ENCODE data around the gene FAM204A.

Gene FAM204A

DNA sequence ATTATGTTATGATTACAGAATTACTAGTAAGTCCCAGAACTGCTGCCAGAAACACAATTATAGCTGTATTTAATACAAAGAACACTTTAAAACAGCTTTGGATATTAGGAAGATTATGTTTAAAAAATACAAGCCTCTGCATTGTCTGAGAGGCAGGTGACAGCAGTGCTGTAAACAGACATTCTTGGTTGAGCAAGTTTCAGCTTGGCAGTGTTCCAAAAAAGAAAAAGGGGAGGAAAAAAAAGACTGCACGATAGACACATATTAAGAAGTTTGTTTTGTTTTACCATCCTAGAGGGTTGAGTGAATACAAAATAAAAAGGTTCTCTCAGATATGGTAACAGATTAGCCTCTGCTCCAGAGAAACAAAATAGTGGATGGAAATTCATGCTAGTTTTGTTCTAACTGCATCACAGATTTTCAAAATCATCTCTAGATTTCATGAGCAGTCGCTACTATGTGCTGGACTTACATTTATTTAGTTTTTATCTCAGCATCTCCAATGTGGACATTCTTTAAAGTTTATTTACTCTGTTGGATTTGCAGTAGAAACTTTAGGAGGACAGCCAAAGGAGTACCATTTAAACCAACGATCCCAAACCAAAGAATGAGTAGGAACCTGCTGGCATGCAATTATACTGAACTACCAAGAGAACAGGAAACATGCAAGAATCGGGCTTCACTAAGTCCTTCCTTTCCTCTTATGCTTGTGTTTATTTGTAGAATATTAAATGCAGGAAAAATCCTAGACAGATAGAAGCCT lies 9.0 kb downstream of the FAM204A start:
- no peak for DNase-seq (ENCODE audit: extremely low read depth, low read depth)
- TF ChIP-seq CTCF (IDR thresholded peaks at IDR 0.05; ENCODE audit: low read depth, low read length): no peak

DNA sequence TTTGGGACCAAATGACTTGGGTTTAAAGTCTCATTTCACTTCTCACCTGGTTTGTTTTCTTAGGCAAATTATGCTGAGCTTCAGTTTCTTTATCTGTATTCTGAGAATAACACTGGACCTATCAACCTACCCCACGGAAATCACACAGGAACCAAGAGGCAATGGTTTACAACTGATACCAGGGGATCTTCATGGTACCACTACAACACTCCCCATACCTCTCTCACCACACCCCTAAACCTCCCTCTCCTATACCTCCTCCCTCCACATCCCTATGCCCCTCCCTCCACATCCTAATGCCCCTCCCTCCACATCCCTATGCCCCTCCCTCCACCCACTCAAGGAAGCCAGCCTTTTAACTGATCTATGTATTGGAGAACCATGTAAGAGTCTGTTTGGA lies 9.9 kb downstream of the FAM204A start:
- no peak for TF ChIP-seq CTCF (IDR thresholded peaks at IDR 0.05; ENCODE audit: low read depth, low read length)
- DNase-seq (ENCODE audit: extremely low read depth, low read depth): no peak

- no peak for TF ChIP-seq CTCF (IDR thresholded peaks at IDR 0.05; ENCODE audit: low read depth, low read length)
Measured at GRCh38 chr10:118330295-118331076, 11.6 kb downstream of the FAM204A start.

GRCh38 chr10:118324140-118324539 lies 18.0 kb downstream of the FAM204A start:
- no peak for DNase-seq (ENCODE audit: extremely low read depth, low read depth)
- no peak for TF ChIP-seq CTCF (IDR thresholded peaks at IDR 0.05; ENCODE audit: low read depth, low read length)

More at GRCh38 chr10:118330295-118331076, 11.6 kb downstream of the FAM204A start:
- no peak for DNase-seq (ENCODE audit: extremely low read depth, low read depth)

GRCh38 chr10:118321724-118322575 lies 20.2 kb downstream of the FAM204A start:
- TF ChIP-seq CTCF (IDR thresholded peaks at IDR 0.05; ENCODE audit: low read depth, low read length): no peak
- DNase-seq (ENCODE audit: extremely low read depth, low read depth): no peak

GRCh38 chr10:118315629-118316028 lies 26.5 kb downstream of the FAM204A start:
- DNase-seq (ENCODE audit: extremely low read depth, low read depth): no peak
- TF ChIP-seq CTCF (IDR thresholded peaks at IDR 0.05; ENCODE audit: low read depth, low read length): no peak

Data from AG09319 (cell line).